ENCODE measurements around the gene NYAP2.

DNA sequence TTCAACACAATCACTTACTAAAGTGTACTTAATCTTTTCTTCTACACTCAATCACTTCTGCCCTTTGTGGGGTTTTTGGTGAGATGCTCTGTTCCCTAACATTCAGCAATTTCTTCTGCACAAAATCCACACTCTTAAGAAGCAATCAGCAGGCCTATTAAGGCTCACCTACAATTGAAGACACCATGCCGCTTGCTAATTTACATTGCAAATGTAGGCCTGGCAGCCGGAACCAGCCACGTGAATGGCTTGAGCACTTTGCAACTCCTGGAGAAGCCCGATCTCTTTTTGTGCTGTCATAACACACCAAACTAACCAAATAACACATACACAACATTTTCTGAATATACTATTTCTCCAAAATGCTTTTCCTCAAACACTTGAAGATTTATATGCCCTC lies 66.3 kb downstream of the NYAP2 start:
- TF ChIP-seq, protein P1, sequence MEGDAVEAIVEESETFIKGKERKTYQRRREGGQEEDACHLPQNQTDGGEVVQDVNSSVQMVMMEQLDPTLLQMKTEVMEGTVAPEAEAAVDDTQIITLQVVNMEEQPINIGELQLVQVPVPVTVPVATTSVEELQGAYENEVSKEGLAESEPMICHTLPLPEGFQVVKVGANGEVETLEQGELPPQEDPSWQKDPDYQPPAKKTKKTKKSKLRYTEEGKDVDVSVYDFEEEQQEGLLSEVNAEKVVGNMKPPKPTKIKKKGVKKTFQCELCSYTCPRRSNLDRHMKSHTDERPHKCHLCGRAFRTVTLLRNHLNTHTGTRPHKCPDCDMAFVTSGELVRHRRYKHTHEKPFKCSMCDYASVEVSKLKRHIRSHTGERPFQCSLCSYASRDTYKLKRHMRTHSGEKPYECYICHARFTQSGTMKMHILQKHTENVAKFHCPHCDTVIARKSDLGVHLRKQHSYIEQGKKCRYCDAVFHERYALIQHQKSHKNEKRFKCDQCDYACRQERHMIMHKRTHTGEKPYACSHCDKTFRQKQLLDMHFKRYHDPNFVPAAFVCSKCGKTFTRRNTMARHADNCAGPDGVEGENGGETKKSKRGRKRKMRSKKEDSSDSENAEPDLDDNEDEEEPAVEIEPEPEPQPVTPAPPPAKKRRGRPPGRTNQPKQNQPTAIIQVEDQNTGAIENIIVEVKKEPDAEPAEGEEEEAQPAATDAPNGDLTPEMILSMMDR (conservative IDR thresholded peaks at IDR 0.05; ENCODE audit: low read depth, low read length) = no peak
- TF ChIP-seq EZH2 (IDR thresholded peaks at IDR 0.05; ENCODE audit: borderline replicate concordance, low read depth, low read length, poor library complexity, severe bottlenecking) = no peak

Measured in A673 (cell line).